Measurements from ENCODE around the gene GALNT9.

DNA sequence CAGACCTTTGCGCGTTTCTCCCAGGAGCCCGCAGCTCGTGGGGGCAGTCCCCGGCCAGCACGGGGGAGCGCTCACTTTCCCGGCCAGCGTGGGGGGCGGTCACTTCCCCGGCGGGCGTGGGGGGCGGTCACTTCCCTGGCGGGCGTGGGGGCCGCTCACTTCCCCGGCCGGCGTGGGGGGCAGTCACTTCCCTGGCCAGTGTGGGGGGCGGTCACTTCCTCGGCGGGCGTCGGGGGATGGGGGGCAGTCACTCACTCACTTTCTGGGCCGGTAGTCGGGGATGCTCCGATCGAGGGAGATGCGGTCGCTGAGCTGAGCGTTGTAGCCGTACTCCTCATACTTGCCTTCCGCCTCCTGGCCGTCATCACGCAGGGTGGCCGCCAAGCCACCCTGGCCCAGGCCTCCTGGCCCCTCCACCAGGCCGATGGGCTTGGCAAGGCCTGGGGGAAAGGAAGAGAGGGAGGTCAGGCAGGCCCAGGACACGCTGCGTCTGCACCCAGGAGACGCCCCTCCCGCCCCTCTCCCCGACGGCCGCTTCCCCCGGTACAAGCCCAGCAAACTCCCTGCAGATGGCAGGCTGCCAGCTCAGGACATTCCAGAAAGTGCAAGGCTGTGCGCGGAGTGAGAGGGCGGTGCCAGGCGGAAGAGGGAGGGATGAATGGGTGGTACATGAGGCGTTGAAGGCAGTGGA is 43.3 kb downstream of the GALNT9 start:
- TF ChIP-seq, protein P1, sequence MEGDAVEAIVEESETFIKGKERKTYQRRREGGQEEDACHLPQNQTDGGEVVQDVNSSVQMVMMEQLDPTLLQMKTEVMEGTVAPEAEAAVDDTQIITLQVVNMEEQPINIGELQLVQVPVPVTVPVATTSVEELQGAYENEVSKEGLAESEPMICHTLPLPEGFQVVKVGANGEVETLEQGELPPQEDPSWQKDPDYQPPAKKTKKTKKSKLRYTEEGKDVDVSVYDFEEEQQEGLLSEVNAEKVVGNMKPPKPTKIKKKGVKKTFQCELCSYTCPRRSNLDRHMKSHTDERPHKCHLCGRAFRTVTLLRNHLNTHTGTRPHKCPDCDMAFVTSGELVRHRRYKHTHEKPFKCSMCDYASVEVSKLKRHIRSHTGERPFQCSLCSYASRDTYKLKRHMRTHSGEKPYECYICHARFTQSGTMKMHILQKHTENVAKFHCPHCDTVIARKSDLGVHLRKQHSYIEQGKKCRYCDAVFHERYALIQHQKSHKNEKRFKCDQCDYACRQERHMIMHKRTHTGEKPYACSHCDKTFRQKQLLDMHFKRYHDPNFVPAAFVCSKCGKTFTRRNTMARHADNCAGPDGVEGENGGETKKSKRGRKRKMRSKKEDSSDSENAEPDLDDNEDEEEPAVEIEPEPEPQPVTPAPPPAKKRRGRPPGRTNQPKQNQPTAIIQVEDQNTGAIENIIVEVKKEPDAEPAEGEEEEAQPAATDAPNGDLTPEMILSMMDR (IDR thresholded peaks at IDR 0.05), result no peak
- TF ChIP-seq EZH2 (IDR thresholded peaks at IDR 0.05) (no peak), EZH2phosphoT487 (IDR thresholded peaks at IDR 0.05) (no peak)
